ENCODE measurements around the gene GAA.

The GAA gene

GRCh38 chr17:80103449-80104085 is 2.2 kb downstream of the GAA start:
- no peak for DNase-seq (ENCODE audit: low read depth in 2 of 2)

- no peak for DNase-seq (ENCODE audit: low read depth in 2 of 2)
Observed at GRCh38 chr17:80104321-80104955, 3.1 kb downstream of the GAA start.

- DNase-seq (ENCODE audit: low read depth in 2 of 2) = no peak
Observed at GRCh38 chr17:80104956-80105375, 3.6 kb downstream of the GAA start.

GRCh38 chr17:80105762-80106161 is 4.4 kb downstream of the GAA start:
- no peak for DNase-seq (ENCODE audit: low read depth in 2 of 2)

GRCh38 chr17:80106176-80106575 is 4.8 kb downstream of the GAA start:
- no peak for DNase-seq (ENCODE audit: low read depth in 2 of 2)

GRCh38 chr17:80106751-80107150 is 5.4 kb downstream of the GAA start:
- no peak for DNase-seq (ENCODE audit: low read depth in 2 of 2)

GRCh38 chr17:80107231-80108021 is 6.0 kb downstream of the GAA start:
- no peak for DNase-seq (ENCODE audit: low read depth in 2 of 2)

GRCh38 chr17:80108036-80108971 is 6.9 kb downstream of the GAA start:
- DNase-seq (ENCODE audit: low read depth in 2 of 2) = no peak

GRCh38 chr17:80109066-80109660 is 7.8 kb downstream of the GAA start:
- no peak for DNase-seq (ENCODE audit: low read depth in 2 of 2)

- DNase-seq (ENCODE audit: low read depth in 2 of 2) = no peak
Observed at GRCh38 chr17:80109713-80110446, 8.5 kb downstream of the GAA start.

GRCh38 chr17:80110447-80110812 is 9.0 kb downstream of the GAA start:
- no peak for DNase-seq (ENCODE audit: low read depth in 2 of 2)

- no peak for DNase-seq (ENCODE audit: low read depth in 2 of 2)
Observed at GRCh38 chr17:80110927-80111701, 9.7 kb downstream of the GAA start.

GRCh38 chr17:80111702-80112470 is 10.5 kb downstream of the GAA start:
- DNase-seq (ENCODE audit: low read depth in 2 of 2) = no peak

GRCh38 chr17:80112471-80113032 is 11.2 kb downstream of the GAA start:
- DNase-seq (ENCODE audit: low read depth in 2 of 2) = no peak

- DNase-seq (ENCODE audit: low read depth in 2 of 2) = no peak
Observed at GRCh38 chr17:80113033-80113484, 11.7 kb downstream of the GAA start.

- no peak for DNase-seq (ENCODE audit: low read depth in 2 of 2)
Observed at GRCh38 chr17:80114758-80115157, 13.4 kb downstream of the GAA start.

- no peak for DNase-seq (ENCODE audit: low read depth in 2 of 2)
Observed at GRCh38 chr17:80115159-80115558, 13.8 kb downstream of the GAA start.

- DNase-seq (ENCODE audit: low read depth in 2 of 2) = no peak
Observed at GRCh38 chr17:80116276-80116920, 15.0 kb downstream of the GAA start.
